ENCODE results near the gene AP3S2.

The AP3S2 gene

DNA sequence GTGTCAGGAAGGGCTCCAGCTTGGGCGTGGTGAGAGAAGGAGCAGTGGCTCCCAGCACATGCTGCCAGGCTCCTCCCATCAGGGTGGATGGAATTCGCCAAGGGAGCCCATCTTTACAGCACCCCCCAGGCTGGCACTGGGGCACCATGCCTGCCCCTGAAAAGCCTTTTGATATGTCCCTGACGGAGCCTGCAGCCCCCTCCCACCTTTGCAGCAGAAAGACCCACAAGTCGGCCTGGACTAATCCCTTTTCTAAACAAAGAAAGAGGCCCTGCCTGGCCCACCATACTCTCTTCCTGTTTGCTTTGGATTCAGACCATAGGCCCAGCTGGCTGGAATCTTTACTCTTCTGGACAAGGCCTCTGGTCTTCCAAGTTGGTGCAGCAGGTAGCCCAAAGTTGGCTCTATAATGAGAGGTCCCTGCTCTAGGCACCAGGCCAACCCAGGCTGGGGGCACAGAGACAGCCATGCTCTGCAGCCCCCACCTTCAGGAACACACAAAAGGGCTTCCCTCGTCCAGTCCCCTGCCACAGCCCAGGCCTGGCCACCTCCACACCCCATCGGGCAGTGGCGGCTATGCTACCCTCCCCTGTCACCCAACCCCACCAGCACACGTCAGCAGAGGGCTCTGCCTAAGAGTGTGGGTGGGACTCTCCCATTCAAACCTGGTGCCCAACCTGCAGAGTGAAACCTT lies 84.6 kb downstream of the AP3S2 start:
- H3K36me3 ChIP-seq = no peaks in the 10 kb centered on the region
- TF ChIP-seq CTCF (IDR thresholded peaks at IDR 0.05; ENCODE audit: low read depth, low read length) = no peak
- H3K27me3 ChIP-seq = no peaks in the 10 kb centered on the region
- H3K4me3 ChIP-seq (ENCODE audit: low read depth, low read length) = no peak overlapping the region
- DNase-seq = no peak
- H3K9me3 ChIP-seq = no peaks in the 10 kb centered on the region
- no peaks in the 10 kb centered on the region for H3K4me1 ChIP-seq

DNA sequence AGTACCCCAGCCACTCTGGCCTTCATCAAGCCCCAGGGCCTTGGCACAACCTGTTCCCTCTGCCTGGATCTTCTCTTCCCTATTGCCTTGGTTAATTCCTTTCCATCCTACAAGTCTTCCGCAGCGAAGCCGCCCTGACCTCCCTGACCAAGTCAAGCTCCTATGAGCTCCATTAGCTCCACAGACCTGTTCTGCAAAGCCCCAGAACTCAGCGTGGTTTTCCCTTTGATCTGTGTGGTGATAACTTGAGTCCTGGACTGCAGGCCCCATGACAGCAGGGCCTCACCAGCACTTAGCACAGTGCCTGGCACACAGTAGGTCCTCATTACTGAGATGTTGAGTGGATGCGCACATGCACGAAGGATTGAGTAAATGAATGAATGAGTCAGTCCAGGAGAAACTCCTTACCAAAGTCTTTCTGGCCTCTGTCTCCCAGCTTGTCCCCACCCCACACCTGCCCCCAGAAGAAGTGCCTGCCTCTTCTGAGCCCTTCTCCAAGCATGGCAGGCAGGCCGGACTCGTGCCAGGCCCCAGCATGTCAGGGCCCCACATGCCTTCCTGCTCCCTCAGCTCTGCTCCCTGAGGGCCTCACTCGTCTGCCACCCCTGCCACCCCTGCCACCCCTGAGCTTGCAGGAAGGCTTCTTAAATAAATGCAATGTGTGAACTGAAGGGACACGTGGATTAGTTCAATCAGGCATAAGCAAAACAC lies 85.5 kb downstream of the AP3S2 start:
- Histone ChIP-seq H3K4me1 (no peaks in the 10 kb centered on the region), H3K9me3 (no peaks in the 10 kb centered on the region), H3K27me3 (no peaks in the 10 kb centered on the region), H3K4me3 (ENCODE audit: low read depth, low read length) (no peak overlapping the region), H3K36me3 (no peaks in the 10 kb centered on the region)
- no peak for TF ChIP-seq CTCF (IDR thresholded peaks at IDR 0.05; ENCODE audit: low read depth, low read length)
- DNase-seq = no peak

DNA sequence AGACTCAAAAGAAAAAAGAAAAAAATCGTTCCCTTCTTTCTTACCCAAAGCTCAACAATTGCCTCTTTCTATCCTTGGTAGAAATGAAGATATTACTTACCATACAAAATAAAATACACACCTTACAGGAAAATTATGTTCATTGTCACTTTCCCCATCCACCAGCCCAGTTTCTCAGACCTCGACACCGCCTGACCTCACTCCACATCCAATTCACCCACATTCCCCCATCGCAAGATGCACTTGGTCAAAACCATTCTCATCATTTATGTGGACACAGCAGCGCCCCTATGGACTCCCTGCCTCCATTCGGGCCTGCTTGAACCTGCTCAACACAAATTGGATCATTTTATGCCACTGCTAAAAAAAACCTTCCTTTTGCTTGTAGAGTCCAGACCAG lies 86.1 kb downstream of the AP3S2 start:
- no peak for TF ChIP-seq CTCF (IDR thresholded peaks at IDR 0.05; ENCODE audit: low read depth, low read length)
- Histone ChIP-seq H3K36me3 (no peaks in the 10 kb centered on the region), H3K4me3 (ENCODE audit: low read depth, low read length) (no peak overlapping the region), H3K4me1 (no peaks in the 10 kb centered on the region), H3K27me3 (no peaks in the 10 kb centered on the region), H3K9me3 (no peaks in the 10 kb centered on the region)
- DNase-seq = no peak

GRCh38 chr15:89806559-89807550 lies 86.9 kb downstream of the AP3S2 start:
- H3K9me3 ChIP-seq = no peaks in the 10 kb centered on the region
- no peaks in the 10 kb centered on the region for H3K27me3 ChIP-seq
- H3K4me1 ChIP-seq = no peaks in the 10 kb centered on the region
- no peak for TF ChIP-seq CTCF (IDR thresholded peaks at IDR 0.05; ENCODE audit: low read depth, low read length)
- DNase-seq = no peak
- no peak overlapping the region for H3K4me3 ChIP-seq (ENCODE audit: low read depth, low read length)
- no peaks in the 10 kb centered on the region for H3K36me3 ChIP-seq

DNA sequence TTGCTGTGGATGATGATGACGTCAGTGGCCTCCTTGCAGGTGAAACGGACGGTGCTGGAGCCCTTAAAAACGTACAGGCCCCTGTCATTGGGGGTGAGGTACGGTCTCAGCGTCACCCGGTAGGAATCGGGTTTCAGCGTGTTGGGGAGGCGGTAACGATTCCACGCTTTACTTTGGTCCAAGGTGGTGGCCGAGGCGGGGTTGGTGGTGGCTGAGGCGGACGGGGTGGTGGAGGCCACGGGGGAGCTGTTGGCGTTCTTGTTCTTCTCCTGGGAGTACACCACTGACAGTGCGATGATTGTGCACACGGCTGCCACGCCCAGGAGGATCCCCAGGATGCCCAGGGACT lies 87.6 kb downstream of the AP3S2 start:
- no peak for DNase-seq
- Histone ChIP-seq H3K36me3 (no peaks in the 10 kb centered on the region), H3K27me3 (no peaks in the 10 kb centered on the region), H3K4me1 (no peaks in the 10 kb centered on the region), H3K9me3 (no peaks in the 10 kb centered on the region), H3K4me3 (ENCODE audit: low read depth, low read length) (no peak overlapping the region)
- no peak for TF ChIP-seq CTCF (IDR thresholded peaks at IDR 0.05; ENCODE audit: low read depth, low read length)

Data from BE2C (cell line).